Left colon (tissue), 2 donors: ENCODE results near the gene GPR52. TPM values are rescaled to one million over a fixed set of nuclear protein-coding genes. Genes with fewer than 3 reads are reported as not detected.

Source experiments
- ATAC-seq: fragments of 200-7000 bp; cut with Tn5 transposase; one replicate; pipeline ENCODE4 v1.9.1; 2020; ENCODE audit warnings: mild to moderate bottlenecking, moderate library complexity
- DNase-seq, 2 donors: peaks; one replicate each; pipeline ENCODE4 v3.0.0-alpha.2; 2020
- intact Hi-C, 2 donors: fragments of 100-400 bp; cut with DNase I in 1 of 2; cut with micrococcal nuclease in 1 of 2; formaldehyde crosslinking; loops; one replicate each; pipeline versions ENCODE4 v1.11.2 to v1.14.0; 2022; cut with DNase I, micrococcal nuclease
- total RNA-seq, 2 donors: library from RNA; stranded (reverse); fragmentation: NEBNext Ultra II Directional; extraction: Animal tissue kit (Norgen Biotek cat#: 25700); gene quantifications; one replicate each; pipeline ENCODE4 v1.2.1, GENCODE V29; 2021
- donor health status: DM: no; HTN: no; CAD: no.
- donor health status: DM: yes; HTN: yes; CAD: no.

GPR52 gene
- total RNA-seq, 2 donors from 2014 or later = 2.0 to 2.6 TPM

- DNase-seq (no peak), ATAC-seq (no peak)
- intact Hi-C loops = no loop called here
Measured at GRCh38 chr1:174448974-174449373, 1.2 kb downstream of the GPR52 start.

- intact Hi-C loops = no loop called here
- no peak for ATAC-seq
- no peak for DNase-seq
Measured at GRCh38 chr1:174451408-174451807, 3.6 kb downstream of the GPR52 start.

GRCh38 chr1:174465855-174466254 lies 18.1 kb downstream of the GPR52 start:
- DNase-seq = no peak
- no peak for ATAC-seq
- intact Hi-C loops = no loop called here

- no peak for ATAC-seq
- no peak for DNase-seq
- intact Hi-C loops = no loop called here
Measured at GRCh38 chr1:174466607-174467006, 18.8 kb downstream of the GPR52 start.

GRCh38 chr1:174469052-174469451 lies 21.3 kb downstream of the GPR52 start:
- intact Hi-C loops = no loop called here
- ATAC-seq (no peak), DNase-seq (no peak)

- intact Hi-C loops = no loop called here
- DNase-seq = no peak
- ATAC-seq = no peak
Measured at GRCh38 chr1:174469687-174470086, 21.9 kb downstream of the GPR52 start.

- ATAC-seq (no peak), DNase-seq (no peak)
- intact Hi-C loops = no loop called here
Measured at GRCh38 chr1:174479281-174479680, 31.5 kb downstream of the GPR52 start.

GRCh38 chr1:174480324-174480723 lies 32.6 kb downstream of the GPR52 start:
- intact Hi-C loops = no loop called here
- ATAC-seq = no peak
- DNase-seq = no peak

- DNase-seq (no peak), ATAC-seq (no peak)
- intact Hi-C loops = no loop called here
Measured at GRCh38 chr1:174491606-174492005, 43.8 kb downstream of the GPR52 start.

- intact Hi-C loops = no loop called here
- DNase-seq = no peak
Measured at GRCh38 chr1:174497478-174497877, 49.7 kb downstream of the GPR52 start.

More at GRCh38 chr1:174497478-174497877, 49.7 kb downstream of the GPR52 start:
- ATAC-seq = no peak
